Caco-2 (cell line): Measurements from ENCODE around the gene TUBD1. TPM values are rescaled to one million over a fixed set of nuclear protein-coding genes. Genes with fewer than 3 reads are reported as not detected.
"Not testable (repeated sequence)": the region's sequence is repeated elsewhere in the genome, so short reads cannot be mapped to it uniquely, and the experiment has no call there.

Experiments
- BruUV-seq: library from RNA; stranded (reverse); fragments of 400-500 nt; replicated peaks from 2 replicates; lab custom pipeline; 2021; lab: Mats Ljungman, UMichigan
- CTCF ChIA-PET: fragments of 300-600 bp; sonication (Branson Sonifier 250); formaldehyde crosslinking; loops from one replicate; lab custom pipeline; 2022; ENCODE audit warnings: antibody characterized with exemption; lab: Charles Lee
- POLR2A ChIA-PET: fragments of 300-600 bp; sonication (Branson Sonifier 250); formaldehyde crosslinking; loops from one replicate; lab custom pipeline; 2022; ENCODE audit warnings: antibody characterized with exemption; lab: Charles Lee
- DNase-seq, 2 experiments: peaks; one replicate each; pipeline versions ENCODE4 v3.0.0 to v3.0.0-alpha.2; 2020 to 2022
- H3K27me3 ChIP-seq: replicated peaks from 2 replicates; pipeline ENCODE4 v1.6.0; 2011; ENCODE audit warnings: low read length; ENCODE audit not compliant: control insufficient read depth, insufficient read depth
- H3K36me3 ChIP-seq: 2 replicates; pipeline ENCODE4 v1.5.1; 2011; ENCODE audit warnings: low read length; ENCODE audit not compliant: control insufficient read depth, insufficient read depth
- H3K4me1 ChIP-seq: fragments of 250-450 bp; sonication (Bioruptor Pico); 2 replicates; pipeline ENCODE4 v1.5.1; 2020; ENCODE audit warnings: mild to moderate bottlenecking
- H3K4me3 ChIP-seq: 2 replicates; pipeline ENCODE4 v1.5.1; 2011; ENCODE audit warnings: low read depth, mild to moderate bottlenecking, control low read depth, low read length
- H3K9me3 ChIP-seq: fragments of 250-450 bp; sonication (Bioruptor Pico); 2 replicates; pipeline ENCODE4 v1.5.1; 2020; ENCODE audit warnings: mild to moderate bottlenecking, moderate library complexity
- H3K27ac Mint-ChIP-seq: one replicate; pipeline ENCODE4 v1.8.0; 2022; ENCODE audit warnings: mixed read lengths; ENCODE audit not compliant: unreplicated experiment
- H3K27me3 Mint-ChIP-seq: one replicate; pipeline ENCODE4 v1.8.0; 2022; ENCODE audit warnings: mixed read lengths; ENCODE audit not compliant: insufficient read depth, unreplicated experiment
- H3K36me3 Mint-ChIP-seq: one replicate; pipeline ENCODE4 v1.8.0; 2022; ENCODE audit warnings: mild to moderate bottlenecking, mixed read lengths; ENCODE audit not compliant: insufficient read depth, unreplicated experiment
- H3K4me1 Mint-ChIP-seq: one replicate; pipeline ENCODE4 v1.8.0; 2022; ENCODE audit warnings: low read depth, mixed read lengths; ENCODE audit not compliant: unreplicated experiment
- H3K4me3 Mint-ChIP-seq: one replicate; pipeline ENCODE4 v1.8.0; 2022; ENCODE audit warnings: mild to moderate bottlenecking, moderate library complexity, mixed read lengths; ENCODE audit not compliant: unreplicated experiment
- H3K9me3 Mint-ChIP-seq: one replicate; pipeline ENCODE4 v1.8.0; 2022; ENCODE audit warnings: mixed read lengths; ENCODE audit not compliant: unreplicated experiment
- CTCF ChIP-seq, 2 experiments: fragments of 200-600 bp in 1 of 2; IDR thresholded peaks; 1 replicate in 1 of 2; 2 replicates in 1 of 2; pipeline versions ENCODE4 v1.5.1 to v1.8.0; 2011 to 2022; ENCODE audit warnings: antibody characterized with exemption in 1 of 2, control low read depth in 1 of 2, inconsistent platforms in 1 of 2, low read depth in 1 of 2, low read length in 1 of 2, mild to moderate bottlenecking in 1 of 2, moderate library complexity in 1 of 2; ENCODE audit not compliant: insufficient read depth in 1 of 2, severe bottlenecking in 1 of 2, unreplicated experiment in 1 of 2
- intact Hi-C: fragments of 100-400 bp; cut with micrococcal nuclease; formaldehyde crosslinking; loops from one replicate; pipeline ENCODE4 v1.10.0; 2022; ENCODE audit not compliant: unreplicated experiment
- total RNA-seq: library from RNA; stranded (reverse); gene quantifications from 2 replicates; pipeline ENCODE4 v1.2.3, GENCODE V29; 2022

The TUBD1 gene
- total RNA-seq, 1 experiment from 2014 or later, result 23.6 TPM

- H3K9me3 ChIP-seq, DNase-seq, H3K27me3 ChIP-seq, H3K27me3 Mint-ChIP-seq, CTCF ChIA-PET, H3K27ac Mint-ChIP-seq, H3K4me3 Mint-ChIP-seq, H3K9me3 Mint-ChIP-seq, H3K36me3 ChIP-seq, H3K4me1 ChIP-seq, H3K4me1 Mint-ChIP-seq, BruUV-seq, POLR2A ChIA-PET, intact Hi-C loops, H3K4me3 ChIP-seq: not testable (repeated sequence)
- peaks cover 85% of the 10 kb centered on the region for H3K36me3 Mint-ChIP-seq
These were observed 37.4 kb upstream of the TUBD1 start for GRCh38 chr17:59930121-59930520.

- H3K4me1 Mint-ChIP-seq, H3K36me3 ChIP-seq, H3K27me3 ChIP-seq, H3K4me3 ChIP-seq, H3K9me3 ChIP-seq, H3K27ac Mint-ChIP-seq, CTCF ChIA-PET, DNase-seq, H3K9me3 Mint-ChIP-seq, H3K27me3 Mint-ChIP-seq, H3K4me3 Mint-ChIP-seq, H3K4me1 ChIP-seq, POLR2A ChIA-PET, BruUV-seq, intact Hi-C loops: not testable (repeated sequence)
- peaks cover 81% of the 10 kb centered on the region for H3K36me3 Mint-ChIP-seq
These were observed 27.9 kb upstream of the TUBD1 start for GRCh38 chr17:59920637-59921036.

- DNase-seq, result no peak
- Histone ChIP-seq H3K36me3 (no peaks in the 10 kb centered on the region; the same call in none of the 2 replicates), H3K27me3 (no peaks in the 10 kb centered on the region), H3K4me1 (no peaks in the 10 kb centered on the region), H3K9me3 (no peaks in the 10 kb centered on the region), H3K4me3 (no peak overlapping the region)
- H3K27me3 Mint-ChIP-seq, result no peaks in the 10 kb centered on the region
- H3K36me3 Mint-ChIP-seq, result peaks cover 79% of the 10 kb centered on the region
- no peak overlapping the region for H3K4me3 Mint-ChIP-seq
- no peaks in the 10 kb centered on the region for H3K9me3 Mint-ChIP-seq
- CTCF ChIA-PET, result interaction anchor here (0.7 kb wide), 1 partner anchor 121 kb away, joined by 3 read pairs; no protein-coding TSS in a partner anchor
- no peak for TF ChIP-seq CTCF (IDR thresholded peaks at IDR 0.05; ENCODE audit: insufficient read depth in 1 of 2, low read depth in 1 of 2, low read length in 1 of 2, severe bottlenecking in 1 of 2, unreplicated experiment in 1 of 2)
- intact Hi-C loops, result no loop called here
- no peaks in the 10 kb centered on the region for H3K4me1 Mint-ChIP-seq
- peak overlapping the region; percentile 11 for H3K27ac Mint-ChIP-seq
- POLR2A ChIA-PET, result no interaction called here
- no TSS peak for BruUV-seq
These were observed 23.7 kb upstream of the TUBD1 start for GRCh38 chr17:59916446-59916845.

GRCh38 chr17:59914274-59914854 lies 21.6 kb upstream of the TUBD1 start:
- H3K27me3 ChIP-seq, result no peaks in the 10 kb centered on the region
- no peaks in the 10 kb centered on the region; the same call in none of the 2 replicates for H3K36me3 ChIP-seq
- no peaks in the 10 kb centered on the region for H3K4me1 ChIP-seq
- intact Hi-C loops, result loop anchor here (5.0 kb wide), 1 partner anchor 123 kb away; no protein-coding TSS in a partner anchor
- no peaks in the 10 kb centered on the region for H3K4me1 Mint-ChIP-seq
- H3K4me3 Mint-ChIP-seq, result no peak overlapping the region
- H3K27me3 Mint-ChIP-seq, result no peaks in the 10 kb centered on the region
- no peak overlapping the region for H3K27ac Mint-ChIP-seq
- no peaks in the 10 kb centered on the region for H3K9me3 ChIP-seq
- no peaks in the 10 kb centered on the region for H3K9me3 Mint-ChIP-seq
- H3K4me3 ChIP-seq, result no peak overlapping the region
- peak in 1 of 2 experiments; percentile 50 for DNase-seq
- CTCF ChIA-PET, result interaction anchor here (0.5 to 1.1 kb wide), 8 partner anchors 21 to 230 kb away, joined by 3 to 14 read pairs (median 4); partner anchors contain the start of gene RNFT1
- POLR2A ChIA-PET, result interaction anchor here (0.5 to 0.8 kb wide), 2 partner anchors 50 to 207 kb away, joined by 3 to 4 read pairs; partner anchors contain the start of genes PTRH2, RNFT1 and VMP1
- peak; percentile 43 to 58 for TF ChIP-seq CTCF (IDR thresholded peaks at IDR 0.05; ENCODE audit: insufficient read depth in 1 of 2, low read depth in 1 of 2, low read length in 1 of 2, severe bottlenecking in 1 of 2, unreplicated experiment in 1 of 2)
- BruUV-seq, result no TSS peak
- H3K36me3 Mint-ChIP-seq, result peaks cover 62% of the 10 kb centered on the region
